OCI-LY1 (cell line): Measurements from ENCODE around the gene SYNDIG1L.

Experiments used
- CTCF ChIP-seq: fragments of 200-600 bp; sonication (generic), shearing (Covaris generic); IDR thresholded peaks from 2 replicates; pipeline ENCODE4 v1.5.1; 2017; ENCODE audit warnings: mild to moderate bottlenecking, antibody characterized with exemption, low read length, moderate library complexity, mixed read lengths
- EZH2 ChIP-seq: fragments of 200-600 bp; sonication (generic), shearing (Covaris generic); IDR thresholded peaks from 2 replicates; pipeline ENCODE4 v1.8.0; 2017; ENCODE audit warnings: borderline replicate concordance, mixed run types, mild to moderate bottlenecking, antibody characterized with exemption, low read length, moderate library complexity, mixed read lengths

DNA sequence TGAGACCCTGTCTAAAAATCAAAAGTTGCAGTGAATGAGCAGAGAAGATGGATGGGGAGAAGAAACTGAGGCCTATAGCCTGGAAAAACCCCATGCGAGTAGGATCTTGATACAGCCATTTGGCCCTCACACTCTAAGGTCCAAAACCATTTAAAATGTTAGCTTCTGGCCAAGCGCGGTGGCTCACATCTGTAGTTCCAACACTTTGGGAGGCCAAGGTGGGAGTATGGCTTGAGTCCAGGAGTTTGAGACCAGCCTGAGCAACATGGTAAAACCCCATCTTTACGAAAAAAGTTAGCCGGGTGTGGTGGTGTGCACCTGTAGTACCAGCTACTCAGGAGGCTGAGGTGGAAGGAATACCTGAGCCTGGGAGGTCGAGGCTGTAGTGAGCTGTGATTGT lies 58.0 kb downstream of the SYNDIG1L start:
- TF ChIP-seq CTCF, result no peak
- TF ChIP-seq EZH2, result no peak
